ENCODE results near the gene OSBPL3. TPM values are rescaled to one million over a fixed set of nuclear protein-coding genes. Genes with fewer than 3 reads are reported as not detected.

The OSBPL3 gene
- total RNA-seq, 4 donors from 2014 or later: 3.2 to 11.4 (median 6.4) TPM

DNA sequence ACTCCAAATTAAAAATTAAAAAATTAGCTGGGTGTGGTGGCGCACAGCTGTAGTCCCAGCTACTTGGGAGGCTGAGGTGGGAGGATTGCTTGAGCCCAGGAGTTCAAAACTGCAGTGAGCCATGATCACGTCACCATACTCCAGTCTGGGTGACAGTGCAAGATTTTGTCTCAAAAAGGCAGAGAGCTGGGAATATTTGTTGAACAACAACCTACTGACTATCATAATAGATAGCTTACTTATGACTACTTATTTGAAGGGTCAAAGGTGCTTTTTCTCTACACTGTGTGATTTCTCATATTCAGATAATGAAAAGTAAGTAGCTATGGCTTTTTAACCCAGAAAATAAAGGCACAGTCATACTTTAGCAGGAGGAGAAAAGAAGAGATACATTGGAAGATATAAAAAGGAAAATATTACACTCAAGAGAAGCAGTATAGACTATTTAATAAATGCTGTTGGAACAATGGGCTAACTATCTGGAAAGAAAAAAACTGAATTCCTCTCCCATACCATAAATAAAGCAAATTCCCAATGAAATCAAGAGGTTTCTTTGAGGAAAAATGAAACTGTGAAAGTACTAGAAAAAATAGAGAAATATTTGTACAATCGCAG lies 229.4 kb downstream of the OSBPL3 start:
- TF ChIP-seq EP300 (IDR thresholded peaks at IDR 0.05): no peak
- WGBS, 2 donors (ENCODE audit: low coverage in 1 of 2): 94 to 97% methylated on average over 3 of the region's 3 CpGs
- H3K36me3 ChIP-seq: no peaks in the 10 kb centered on the region
- no peaks in the 10 kb centered on the region for H3K4me1 ChIP-seq
- no peak overlapping the region for H3K4me3 ChIP-seq
- H3K9me3 ChIP-seq: no peaks in the 10 kb centered on the region
- H3K27ac ChIP-seq: no peak overlapping the region
- no peaks in the 10 kb centered on the region for H3K27me3 ChIP-seq
- ATAC-seq: no peak

DNA sequence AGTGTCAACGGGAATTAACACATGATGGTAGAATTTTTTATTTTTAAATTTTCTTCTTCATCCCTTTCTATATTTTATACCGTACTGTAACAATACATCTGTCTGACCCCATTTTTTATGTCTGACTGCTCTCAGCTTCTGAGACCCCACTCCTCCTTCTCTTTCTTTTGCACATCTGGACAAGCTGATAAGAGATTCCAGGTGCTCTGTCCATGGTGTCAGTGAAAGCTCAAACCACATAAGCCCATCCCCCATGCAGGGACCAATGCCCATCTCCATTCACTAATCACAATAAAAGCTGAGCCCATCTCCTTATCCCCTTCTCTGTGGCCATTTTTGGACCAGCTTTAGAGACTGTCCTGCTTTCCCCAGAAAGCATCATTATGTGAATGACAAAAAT lies 231.5 kb downstream of the OSBPL3 start:
- no peak for ATAC-seq

More for the DNA sequence above, 231.5 kb downstream of the OSBPL3 start:
- TF ChIP-seq POLR2A (IDR thresholded peaks at IDR 0.05) (no peak), POLR2AphosphoS5 (IDR thresholded peaks at IDR 0.05) (no peak), EP300 (IDR thresholded peaks at IDR 0.05) (no peak)
- TF ChIP-seq, protein P1, sequence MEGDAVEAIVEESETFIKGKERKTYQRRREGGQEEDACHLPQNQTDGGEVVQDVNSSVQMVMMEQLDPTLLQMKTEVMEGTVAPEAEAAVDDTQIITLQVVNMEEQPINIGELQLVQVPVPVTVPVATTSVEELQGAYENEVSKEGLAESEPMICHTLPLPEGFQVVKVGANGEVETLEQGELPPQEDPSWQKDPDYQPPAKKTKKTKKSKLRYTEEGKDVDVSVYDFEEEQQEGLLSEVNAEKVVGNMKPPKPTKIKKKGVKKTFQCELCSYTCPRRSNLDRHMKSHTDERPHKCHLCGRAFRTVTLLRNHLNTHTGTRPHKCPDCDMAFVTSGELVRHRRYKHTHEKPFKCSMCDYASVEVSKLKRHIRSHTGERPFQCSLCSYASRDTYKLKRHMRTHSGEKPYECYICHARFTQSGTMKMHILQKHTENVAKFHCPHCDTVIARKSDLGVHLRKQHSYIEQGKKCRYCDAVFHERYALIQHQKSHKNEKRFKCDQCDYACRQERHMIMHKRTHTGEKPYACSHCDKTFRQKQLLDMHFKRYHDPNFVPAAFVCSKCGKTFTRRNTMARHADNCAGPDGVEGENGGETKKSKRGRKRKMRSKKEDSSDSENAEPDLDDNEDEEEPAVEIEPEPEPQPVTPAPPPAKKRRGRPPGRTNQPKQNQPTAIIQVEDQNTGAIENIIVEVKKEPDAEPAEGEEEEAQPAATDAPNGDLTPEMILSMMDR (IDR thresholded peaks at IDR 0.05): no peak
- Histone ChIP-seq H3K9me3 (no peaks in the 10 kb centered on the region), H3K36me3 (peaks cover 0 to 3% of the 10 kb centered on the region in 2 donors), H3K4me3 (no peak overlapping the region), H3K27ac (no peak overlapping the region), H3K27me3 (no peaks in the 10 kb centered on the region), H3K4me1 (no peaks in the 10 kb centered on the region)
- 92 to 100% methylated on average over 2 of the region's 2 CpGs for WGBS, 2 donors (ENCODE audit: low coverage in 1 of 2)

Other genes with a start within 250 kb of the OSBPL3 start
- gene GSDME, start 222.7 kb downstream of the OSBPL3 start, total RNA-seq: 1 to 10 TPM; 6.4 to 9.8 (median 8.4) TPM
- gene CYCS, start 145.1 kb upstream of the OSBPL3 start, total RNA-seq: 10 to 100 TPM; 44.2 to 61.2 (median 48.5) TPM
- not detected for gene NPVF, start 248.3 kb upstream of the OSBPL3 start, total RNA-seq

Measured in gastroesophageal sphincter (tissue), 4 donors.